HuH-7.5 (cell line): Measurements from ENCODE around the gene PPP2R5C.

ENCODE experiments used
- DNase-seq: peaks from one replicate; pipeline ENCODE4 v3.0.0; 2011; ENCODE audit warnings: low spot score

Gene PPP2R5C

DNA sequence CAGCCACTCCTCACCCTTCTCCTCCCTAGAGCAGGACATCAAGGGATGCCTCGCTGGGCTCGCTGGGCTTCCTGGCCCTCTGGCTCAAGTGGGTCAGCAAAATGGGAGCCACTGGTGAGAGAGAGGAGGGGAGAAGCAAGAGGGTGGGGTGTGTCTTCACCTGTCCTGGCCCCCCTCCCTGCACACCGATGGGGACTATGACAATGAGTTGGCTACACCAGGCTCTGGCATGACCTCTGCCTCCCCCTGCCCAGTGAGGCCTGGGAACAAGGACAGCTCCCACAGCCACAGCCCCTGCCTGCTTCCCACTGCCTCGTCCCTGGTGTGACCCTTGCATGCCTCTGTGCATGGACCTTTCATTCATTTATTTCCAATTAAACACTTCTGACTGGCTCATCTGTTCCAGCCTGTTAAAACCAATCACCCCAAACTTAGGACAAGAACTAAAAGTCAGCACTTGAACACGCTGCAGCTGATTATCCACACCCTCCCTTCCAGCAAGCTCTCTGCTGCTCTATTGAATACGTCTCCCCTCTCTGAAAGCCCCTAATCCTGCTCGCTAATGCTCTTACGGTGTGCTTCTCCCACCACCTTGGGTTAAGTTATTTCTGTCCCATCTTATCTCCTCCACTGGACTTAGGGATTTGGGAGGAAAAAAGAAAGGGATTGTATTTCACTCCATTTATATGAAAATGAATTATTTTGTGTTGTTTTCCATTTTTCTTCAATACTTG, 5.8 kb upstream of the PPP2R5C start:
- no peak for DNase-seq

DNA sequence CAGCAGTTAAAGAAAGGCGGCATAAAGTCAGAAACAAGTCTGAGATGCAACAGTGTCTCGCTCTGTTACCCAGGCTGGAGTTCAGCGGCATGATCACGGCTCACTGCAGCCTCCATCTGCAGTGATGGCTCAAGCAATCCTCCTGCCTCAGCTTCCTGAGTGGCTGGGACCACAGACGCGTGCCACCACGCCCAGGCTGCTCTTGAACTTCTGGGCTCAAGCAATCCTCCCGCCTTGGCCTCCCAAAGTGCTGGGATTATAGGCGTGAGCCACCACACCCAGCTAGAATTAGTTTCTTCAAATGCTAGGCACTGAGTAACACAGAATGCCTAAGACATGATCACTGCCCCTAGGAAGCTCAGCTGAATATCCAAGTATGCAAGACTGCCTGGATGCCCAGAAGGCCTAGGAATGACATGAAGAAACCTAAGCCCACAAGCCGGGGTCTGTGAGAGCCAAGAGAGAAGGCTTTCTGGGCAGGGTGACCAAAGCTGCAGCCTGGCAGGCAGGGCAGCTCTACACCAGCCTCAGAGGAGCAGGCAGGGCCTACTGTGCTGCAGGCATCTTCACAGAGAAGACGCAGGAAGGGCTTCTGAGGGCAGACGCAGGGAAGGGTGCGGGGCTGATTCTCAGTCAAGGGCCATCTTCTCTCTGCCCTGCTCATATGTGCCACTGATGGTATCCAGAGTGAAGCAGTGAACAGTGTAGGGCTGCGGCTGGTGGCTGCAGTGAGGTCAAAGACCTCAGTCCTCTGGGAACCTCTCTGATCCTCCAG, 4.3 kb upstream of the PPP2R5C start:
- no peak for DNase-seq

DNA sequence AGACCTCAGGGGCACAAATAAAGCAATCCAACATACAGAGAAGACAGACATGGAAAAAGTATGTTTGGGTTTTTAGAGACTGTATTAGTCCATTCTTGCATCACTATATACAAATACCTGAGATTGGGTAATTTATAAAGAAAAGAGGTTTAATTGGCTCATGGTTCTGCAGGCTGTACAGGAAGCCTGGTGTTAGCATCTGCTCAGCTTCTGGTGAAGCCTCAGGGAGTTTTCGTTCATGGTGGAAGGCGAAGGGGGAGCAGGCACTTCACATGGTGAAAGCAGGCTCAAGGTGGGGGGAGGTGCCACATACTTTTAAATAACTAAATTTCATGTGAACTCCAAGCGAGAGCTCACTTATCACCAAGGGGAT, 3.7 kb upstream of the PPP2R5C start:
- DNase-seq: no peak

DNA sequence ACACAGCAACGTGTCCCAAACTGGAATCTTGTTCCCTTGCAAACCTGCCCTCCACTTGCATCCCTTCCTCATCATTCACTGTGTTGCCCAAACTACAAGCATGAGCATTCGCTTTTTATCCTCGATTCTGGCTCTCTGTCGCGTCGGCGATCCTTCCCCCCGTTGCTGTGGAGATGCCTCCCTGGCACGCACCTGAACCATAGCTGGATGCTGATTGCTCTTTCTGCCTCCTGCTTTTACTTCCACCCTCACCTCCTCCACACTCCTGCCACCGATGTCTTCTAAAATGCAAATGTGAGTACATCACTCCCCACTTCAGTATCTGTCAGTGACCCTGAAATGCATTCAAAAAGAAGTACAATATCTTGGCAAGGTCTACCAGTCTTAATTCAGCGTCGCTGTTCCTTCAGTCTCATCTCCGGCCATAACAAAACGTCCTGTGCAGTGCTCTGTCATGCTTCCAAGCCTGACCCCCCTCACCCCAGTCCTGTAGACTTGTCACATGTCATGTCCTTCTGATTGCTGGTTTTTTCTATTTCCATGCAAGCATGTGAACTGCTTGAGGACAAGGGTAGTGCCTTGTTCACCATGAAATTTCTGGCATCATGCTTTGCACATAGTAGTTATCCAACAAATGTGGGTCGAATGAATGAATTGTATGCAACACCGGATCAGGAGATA, 2.5 kb upstream of the PPP2R5C start:
- no peak for DNase-seq

DNA sequence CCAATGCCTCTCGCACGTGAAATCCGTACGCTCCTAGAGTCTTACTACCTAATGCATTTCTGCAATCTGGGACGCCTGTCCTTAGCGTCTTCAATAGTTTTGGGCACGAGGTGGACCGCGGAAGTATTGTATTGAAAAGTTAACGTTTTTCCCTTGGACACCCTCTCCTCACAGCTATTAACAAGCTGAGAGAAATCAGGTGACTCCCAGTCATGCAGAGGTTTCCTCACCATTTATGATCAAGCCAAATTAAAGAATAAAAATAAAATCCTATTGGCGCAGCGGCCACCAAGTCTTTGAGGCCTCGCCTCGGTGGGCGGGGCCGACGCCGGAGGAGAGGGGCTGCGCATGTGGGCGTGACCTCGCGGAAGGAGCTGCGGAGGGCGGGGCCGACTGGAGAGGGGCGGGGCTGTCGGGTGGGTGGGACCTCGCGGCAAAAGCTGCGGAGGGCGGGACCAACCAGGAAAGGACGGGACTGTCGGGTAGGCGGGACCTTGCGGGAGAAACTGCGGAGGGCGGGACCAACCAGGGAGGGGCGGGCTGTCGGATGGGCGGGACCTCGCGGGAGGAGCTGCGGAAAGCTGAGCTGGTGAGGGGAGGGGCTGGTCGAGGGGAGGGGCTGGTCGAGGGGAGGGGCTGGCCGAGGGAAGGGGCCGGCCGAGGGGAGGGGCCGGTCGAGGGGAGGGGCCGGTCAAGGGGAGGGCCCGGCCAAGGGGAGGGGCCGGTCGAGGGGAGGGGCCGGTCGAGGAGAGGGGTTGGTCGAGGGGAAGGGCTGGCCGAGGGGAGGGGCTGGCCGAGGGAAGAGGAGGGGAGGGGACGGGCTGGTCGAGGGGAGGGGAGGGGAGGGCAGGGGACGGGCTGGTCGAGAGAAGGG, 1.1 kb upstream of the PPP2R5C start:
- peak; percentile 83 for DNase-seq

DNA sequence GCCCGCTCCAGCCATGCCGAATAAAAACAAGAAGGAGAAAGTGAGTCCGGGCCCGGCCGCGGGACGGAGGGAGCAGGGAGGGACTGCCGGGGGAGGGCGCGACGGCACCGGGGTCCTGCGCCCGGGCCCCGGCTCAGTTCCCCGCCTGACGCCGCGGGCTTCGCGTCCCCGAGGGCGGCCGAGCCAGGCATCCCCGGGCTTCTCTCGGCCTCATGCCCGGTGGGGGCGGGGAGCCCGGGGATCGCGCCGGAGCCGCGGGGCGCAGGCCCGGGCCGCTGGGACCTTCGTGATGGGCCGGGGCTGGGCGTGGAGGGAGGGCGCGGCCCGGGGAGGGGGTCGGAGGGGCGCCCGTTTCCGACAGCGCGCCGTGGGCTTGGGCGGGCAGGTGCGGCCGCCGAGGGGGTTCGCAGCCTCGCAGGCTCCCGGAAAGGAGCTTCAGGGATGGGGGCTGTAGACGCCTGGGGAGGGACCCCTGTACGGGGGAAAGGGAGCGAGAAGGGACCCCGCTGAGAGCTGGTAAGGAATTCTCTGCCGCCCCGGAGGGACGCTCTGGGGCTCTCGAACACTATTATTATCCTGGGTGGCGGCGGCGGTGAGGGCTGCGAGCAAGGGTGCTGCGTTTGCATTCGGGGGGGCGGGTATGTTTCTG, 496 bp downstream of the PPP2R5C start:
- peak; percentile 47 for DNase-seq

DNA sequence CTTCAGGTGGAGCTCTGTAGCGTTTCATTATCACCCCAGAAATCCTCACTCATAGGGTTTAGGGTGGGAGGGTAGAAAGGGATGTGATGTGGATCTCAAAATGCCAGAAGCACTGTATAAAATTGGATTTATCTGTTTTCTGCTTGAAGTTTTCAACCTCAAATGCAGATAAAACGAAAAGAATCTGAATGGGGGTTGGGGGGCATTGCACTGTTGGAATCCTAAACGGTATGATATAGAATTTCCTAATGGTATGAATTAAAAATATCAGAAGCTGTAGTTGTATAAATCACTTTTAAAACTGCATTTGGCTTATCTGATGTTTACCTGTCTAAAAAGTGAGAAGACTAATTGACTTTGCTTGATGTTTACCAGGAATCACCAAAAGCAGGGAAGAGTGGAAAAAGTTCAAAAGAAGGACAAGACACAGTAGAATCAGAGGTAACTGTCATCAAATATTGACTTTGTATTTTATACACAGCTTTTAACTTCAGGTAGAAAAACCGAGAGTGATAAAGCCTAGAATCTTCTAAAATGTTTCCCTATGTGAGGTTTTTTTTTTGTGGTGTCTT, 1.1 kb downstream of the PPP2R5C start:
- DNase-seq: no peak

DNA sequence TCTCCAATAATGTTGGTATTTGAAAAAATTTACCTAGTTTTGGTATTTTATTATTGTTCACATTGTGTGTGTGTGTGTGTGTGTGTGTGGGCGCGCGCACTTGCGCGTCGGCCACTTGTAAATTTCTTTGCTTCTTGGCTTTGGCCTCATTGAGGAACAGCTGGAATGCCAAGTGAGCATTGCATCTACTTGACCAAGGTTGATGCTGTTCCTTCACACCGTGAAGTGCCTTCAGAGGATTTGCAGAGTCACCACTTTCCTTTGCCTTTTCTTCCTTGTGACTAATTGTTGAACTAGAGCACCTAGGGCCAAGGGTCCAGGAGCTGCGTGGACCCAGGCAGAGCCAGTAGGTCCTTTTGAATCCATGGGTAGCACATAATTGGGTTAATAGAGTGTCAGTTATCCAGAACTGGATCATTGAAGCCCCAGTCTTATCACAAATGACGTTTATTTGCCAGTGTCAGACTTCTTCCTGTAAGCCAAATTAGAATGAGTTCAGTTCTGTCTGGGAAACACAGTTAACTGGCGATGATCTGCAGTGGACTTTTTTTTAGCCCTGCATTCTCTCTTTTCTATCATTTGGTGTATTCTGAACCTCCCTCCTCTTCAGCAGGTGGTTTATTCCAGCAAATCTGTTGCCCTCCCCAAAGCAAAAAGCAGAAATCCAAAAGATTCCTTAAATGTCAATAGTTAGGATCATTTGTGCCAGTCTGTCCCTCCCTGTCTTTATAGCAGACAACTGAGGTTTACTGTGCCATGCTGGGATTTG, 2.6 kb downstream of the PPP2R5C start:
- DNase-seq: no peak

DNA sequence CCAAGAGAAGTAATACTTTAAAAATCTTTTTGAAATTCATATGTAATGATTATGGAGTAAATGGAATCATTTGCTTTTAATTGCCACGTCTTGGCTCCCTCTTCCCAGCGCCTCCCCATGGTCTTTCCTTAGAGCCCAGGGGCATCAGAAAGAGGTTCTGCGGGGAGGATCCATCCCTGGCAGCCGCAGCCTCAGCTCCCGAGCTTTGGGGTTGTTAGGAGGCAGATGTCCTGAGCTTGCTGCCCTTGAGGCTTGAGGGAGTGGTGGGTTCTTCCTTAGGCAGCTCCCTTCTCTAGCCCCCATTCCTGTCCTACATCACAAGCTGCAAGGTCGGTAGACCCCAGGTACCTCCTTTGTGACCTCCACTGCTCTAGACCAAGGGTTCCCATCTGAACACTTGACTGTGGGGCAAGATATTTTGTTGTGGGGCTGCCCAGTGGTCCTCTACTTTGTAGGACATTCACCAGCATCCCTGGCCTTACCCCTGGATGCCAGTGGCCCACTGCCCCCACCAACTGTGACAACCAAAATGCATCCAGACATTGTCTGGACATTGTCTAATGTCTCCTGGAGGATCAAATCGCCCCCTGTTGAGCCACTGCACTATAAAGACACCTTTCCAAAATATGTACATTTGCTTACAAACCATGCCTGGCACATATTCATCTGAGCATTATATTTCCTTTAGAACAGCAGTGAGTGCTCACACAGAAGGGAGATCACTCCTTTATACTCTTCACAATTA, 6.3 kb downstream of the PPP2R5C start:
- no peak for DNase-seq

DNA sequence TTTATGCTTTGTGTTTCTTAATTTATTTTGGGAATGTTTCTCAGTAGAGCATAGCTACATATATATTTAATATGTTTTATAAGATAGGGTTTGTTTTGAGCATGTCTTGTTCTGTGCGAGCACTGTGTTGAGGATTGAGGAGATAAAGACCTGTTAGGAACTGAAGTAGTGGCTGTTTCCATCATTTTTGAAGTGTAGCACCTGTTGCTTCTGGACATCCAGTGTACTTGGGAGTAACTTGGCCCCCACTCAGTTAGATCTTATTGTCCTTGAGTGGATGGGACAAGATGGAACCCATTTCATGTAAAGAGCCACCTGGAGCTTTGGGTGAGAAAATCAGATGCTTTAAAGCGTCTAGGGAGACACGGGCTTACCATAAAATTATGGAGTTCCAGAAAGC, 8.7 kb downstream of the PPP2R5C start:
- no peak for DNase-seq

DNA sequence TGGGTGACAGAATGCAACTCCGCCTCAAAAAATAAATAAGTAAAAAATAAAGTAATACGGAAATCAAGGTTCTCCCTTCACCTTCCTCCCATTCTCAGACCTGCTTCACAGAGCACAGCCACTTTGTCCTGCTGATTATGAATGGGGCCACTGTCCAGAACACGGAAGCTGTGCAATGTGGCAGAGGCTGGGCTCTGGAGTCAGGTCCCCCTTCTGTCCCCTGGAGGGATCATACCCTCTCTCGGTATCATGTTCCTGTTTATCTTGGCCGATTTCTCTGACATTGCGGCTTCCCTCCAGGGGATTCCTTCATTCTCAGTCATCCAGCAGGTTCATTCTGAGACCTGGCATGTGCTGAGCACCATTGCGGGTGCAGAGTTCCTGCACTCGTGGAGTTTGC, 11.3 kb downstream of the PPP2R5C start:
- DNase-seq: no peak

DNA sequence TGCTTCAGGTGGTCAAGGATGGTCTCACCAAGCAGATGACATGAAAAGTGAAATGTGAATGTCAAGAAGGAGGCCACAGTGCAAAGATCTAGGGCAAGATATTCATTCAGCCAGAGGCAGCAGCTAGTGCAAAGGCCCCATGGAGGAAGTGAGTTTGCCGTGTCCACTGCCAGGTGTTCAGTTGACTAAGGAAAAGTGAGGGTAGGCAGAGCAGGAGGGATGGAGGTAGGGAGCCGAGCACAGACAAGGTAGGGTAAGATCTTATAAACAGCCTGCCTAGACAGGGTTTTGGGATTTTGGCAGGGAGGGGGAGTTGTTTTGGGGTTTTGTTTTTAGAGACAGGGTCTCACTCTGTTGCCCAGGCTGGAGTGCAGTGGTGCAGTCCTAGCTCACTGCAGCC, 11.9 kb downstream of the PPP2R5C start:
- DNase-seq: no peak

DNA sequence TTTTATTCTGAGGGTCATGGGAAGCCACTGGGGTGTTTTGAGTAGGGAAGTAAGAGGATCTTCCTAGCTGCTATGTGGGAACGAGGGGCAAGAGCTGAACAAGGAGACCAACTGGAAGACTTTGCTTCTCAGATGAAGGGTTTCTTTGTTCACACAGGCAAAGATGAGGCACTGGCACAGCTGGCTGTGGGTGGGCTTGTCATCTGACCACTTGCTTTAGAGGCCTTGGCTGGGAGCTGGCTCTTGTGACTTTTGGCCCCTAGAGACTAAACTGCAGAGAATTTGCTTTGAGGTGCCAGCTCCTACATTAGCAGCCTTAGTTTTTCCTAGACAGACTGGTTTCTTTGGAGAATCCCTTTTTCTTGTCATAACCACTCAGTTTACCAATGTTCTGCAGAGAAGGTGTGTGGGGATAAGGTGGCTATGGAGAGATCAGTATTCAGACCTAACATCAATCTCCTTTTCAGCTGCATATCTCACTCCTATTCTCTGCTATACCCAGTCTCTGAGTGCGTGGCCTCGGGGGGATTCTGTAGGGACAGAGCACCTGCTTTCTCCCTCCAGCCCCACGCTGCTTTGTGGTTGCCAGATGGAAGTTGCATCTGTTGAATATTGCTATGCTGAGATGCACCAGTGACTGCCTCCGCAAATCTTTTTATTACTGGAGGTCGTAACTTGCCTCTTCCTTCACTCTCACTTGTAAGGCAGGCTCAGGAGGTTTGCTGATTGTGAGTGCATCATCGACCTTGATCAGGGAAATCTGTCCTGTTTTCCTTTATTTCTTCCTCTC, 12.7 kb downstream of the PPP2R5C start:
- no peak for DNase-seq

DNA sequence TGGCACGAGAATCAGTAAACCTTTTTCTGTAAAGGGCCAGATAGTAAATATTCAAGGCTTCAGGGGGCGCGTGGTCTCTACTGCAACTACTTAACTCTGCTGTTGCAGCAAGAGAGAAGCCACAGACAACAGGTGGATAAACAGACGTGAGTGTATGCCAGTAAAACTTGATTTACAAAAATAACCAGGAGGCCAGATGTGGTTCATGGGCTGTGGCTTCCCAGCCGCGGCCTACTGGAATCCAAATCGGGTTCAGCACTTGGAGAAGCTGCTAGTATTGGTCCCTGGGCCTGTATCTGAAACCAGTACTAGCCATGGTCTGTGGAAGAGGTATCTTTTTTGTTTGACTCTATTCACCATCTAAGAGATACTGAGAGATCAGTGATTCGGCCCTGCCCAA, 13.3 kb downstream of the PPP2R5C start:
- no peak for DNase-seq

DNA sequence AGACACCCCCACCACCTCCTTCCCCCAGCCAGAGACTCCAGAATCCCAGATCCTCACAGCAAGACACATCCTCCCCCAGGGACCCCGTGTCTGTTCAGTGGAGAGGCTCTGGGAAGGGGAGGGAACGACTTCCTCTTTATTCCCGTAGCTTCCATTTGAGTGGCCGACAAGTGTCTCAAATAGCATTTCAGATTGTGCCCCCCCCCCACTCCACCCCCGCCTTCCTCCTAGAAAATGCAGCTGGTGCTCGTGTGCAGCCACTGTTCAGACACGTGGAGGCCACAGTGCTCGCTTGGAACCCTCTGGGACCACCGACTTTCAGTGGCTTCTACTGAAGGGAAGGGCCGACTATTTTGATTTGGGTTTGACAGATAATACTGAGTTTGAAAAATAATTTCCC, 14.3 kb downstream of the PPP2R5C start:
- no peak for DNase-seq

DNA sequence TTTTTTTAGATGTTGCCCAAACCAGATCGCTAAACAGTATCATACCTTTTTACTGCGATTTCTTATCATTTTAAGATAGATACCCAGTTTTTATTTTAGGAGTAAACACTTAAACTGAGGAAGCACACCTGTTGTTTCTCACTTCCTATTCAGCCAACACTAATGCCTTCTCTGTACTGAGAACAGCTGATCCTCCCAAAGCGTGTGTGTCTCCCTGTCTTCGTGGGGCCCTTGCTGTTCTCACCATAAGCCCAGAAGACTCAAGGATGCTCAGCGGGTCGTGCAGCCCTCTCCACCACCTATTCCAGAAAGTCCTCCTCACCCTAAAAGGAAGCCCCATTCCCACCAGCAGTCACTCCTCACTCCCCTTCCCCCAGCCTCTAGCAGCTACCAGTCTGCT, 14.8 kb downstream of the PPP2R5C start:
- DNase-seq: no peak

DNA sequence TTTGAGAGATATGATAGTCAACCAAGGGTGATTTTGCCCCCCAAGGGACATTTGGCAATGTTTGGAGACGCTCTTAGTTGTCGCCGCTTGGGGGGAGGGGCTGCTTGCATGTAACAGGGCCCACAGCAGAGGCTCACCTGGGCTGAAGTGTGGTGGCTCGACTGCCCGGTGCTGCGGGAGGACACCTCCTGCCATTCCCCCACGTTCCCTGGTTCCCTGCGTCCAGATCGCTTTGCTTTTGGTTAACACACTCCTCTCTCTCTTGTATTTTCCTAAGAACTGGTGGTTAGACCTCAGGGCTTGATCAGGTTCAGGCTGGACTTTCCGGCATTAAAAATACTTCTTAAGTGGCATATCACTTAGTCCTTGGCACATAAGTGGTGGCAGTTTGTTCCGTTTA, 18.9 kb downstream of the PPP2R5C start:
- no peak for DNase-seq

DNA sequence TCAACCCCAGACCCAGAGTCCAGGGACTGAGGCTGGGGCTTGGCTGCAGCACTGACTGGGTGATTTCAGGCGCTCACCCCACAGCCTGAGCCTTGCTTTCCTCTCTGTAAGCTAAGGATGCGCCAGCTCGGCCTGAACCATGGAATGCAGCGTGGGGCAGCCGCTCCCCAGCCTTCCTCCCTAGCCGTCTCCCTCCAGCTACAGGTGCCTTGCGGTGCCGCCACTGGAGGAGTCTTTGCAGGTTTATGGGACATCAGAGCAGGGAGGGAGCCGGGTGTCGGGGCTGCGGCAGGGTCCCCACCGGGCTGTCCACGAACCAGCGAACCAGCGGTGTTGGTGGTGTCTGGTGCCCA, 19.4 kb downstream of the PPP2R5C start:
- DNase-seq: no peak
